GM18508 (cell line): ENCODE results near the gene HOXD13.

Experiments used
- ATAC-seq: cut with Tn5 transposase; IDR thresholded peaks from one replicate; pipeline ENCODE4 v1.9.1; 2021; ENCODE audit warnings: moderate number of reproducible peaks; ENCODE audit not compliant: insufficient read depth, unreplicated experiment

Gene HOXD13

DNA sequence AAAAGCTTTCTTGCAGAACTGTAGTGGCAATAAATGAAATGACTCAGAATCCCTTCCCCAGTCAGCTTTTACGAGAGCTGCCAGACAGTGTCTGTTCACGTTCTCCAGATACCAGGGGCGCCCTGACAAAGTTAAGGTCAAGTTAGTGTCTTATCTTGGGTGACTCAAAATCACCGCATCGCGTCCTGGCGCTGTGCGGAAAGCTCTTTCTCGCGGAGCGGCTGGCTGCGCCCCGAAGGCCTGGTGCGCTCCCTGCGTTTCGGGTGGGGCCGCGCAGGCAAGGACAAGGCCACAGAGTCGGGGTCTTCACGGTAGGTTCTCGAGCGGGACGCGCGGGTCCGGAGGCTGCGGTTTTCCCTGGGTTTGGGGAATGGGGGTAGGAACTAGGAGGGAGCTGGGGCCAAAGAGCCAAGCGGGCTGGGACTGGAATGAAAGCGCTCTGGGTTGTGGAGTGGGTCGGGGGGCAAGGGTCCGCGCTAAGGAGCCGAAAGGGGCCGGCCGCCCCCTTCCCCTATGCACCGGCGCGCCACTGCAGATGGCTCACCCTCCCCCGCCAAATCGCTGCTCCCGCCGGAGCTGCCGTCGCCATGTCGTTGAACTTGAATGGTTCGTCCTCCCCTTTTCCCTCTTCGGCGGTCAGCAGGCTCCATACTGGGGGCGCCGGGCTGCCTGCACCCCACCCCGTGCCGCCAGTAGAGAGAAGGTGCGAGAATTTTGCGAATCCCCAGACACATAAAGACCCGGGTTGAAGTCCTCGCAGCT is 12.0 kb downstream of the HOXD13 start:
- ATAC-seq, result no peak

DNA sequence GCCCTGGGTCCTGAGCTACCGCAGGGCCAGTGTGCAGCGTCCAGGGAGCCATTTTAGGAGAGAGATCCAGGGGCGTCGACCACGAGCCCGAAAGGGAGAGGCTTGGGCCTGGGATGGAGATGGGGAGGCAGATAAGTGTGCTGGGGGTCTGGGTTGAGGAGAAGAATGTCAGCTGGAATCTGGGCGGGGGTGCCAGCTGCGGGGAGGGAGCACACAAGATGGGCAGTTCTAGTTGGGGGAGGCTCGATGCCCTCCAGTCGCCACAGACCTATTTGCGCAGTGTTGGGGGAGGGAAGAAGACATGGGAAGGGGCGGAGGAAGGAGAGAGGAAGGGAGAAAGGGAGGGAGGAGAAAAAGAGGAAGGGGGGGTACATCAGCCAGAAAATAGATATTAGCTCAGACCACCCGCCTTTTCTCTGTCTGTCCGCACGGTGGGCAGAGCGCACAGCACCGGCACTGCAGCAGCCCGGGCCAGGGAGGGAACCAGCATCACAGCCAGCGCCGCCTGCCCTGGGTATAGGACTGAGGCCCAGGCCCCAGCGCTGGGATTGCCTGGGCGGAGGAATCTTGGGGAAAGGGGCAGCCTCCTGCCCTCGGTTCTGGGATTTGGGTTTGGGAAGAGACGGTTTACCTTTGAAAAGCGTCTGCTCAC is 12.7 kb downstream of the HOXD13 start:
- ATAC-seq, result no peak

DNA sequence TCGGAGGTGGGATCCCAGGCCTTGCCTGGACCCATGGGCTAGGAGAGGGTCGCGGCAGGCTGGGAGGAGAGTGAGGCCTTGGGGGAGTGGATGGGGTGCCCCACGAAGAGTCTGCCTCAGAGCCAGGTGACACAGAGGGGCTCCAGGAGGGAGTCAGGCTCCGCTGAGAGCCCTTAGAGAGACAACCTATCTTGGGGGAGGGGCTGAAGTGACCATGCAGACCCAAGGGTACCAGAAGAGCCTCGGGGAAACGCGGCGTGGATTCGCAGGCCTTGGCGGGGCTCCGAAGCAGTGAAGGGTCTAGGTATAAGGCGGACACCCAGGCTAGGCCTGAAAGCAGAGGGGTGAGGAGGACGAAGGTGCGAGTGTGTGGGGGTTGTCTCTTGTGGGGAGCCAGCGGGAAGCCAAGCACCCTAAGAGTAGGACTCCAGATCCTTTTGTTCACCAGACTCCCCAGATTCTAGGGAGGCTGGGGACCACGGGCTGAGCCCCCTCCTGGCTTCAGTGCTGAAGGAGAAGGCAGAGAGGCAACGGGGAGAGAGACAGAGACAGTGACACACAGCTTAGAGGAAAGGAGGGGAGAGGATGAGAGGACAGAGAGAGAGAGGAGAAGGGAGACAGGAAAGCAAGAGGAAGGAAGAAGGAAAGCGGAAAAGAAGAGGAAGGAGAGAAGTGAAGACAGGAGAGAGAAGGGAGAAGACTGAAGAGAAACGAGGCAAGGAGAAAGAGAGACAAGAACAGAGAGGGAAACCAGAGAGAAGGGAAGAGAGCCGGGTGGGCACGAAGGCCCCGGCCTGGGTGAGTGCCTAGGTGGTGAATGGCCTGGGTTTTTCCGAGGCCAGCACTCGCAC is 13.4 kb downstream of the HOXD13 start:
- ATAC-seq, result no peak

DNA sequence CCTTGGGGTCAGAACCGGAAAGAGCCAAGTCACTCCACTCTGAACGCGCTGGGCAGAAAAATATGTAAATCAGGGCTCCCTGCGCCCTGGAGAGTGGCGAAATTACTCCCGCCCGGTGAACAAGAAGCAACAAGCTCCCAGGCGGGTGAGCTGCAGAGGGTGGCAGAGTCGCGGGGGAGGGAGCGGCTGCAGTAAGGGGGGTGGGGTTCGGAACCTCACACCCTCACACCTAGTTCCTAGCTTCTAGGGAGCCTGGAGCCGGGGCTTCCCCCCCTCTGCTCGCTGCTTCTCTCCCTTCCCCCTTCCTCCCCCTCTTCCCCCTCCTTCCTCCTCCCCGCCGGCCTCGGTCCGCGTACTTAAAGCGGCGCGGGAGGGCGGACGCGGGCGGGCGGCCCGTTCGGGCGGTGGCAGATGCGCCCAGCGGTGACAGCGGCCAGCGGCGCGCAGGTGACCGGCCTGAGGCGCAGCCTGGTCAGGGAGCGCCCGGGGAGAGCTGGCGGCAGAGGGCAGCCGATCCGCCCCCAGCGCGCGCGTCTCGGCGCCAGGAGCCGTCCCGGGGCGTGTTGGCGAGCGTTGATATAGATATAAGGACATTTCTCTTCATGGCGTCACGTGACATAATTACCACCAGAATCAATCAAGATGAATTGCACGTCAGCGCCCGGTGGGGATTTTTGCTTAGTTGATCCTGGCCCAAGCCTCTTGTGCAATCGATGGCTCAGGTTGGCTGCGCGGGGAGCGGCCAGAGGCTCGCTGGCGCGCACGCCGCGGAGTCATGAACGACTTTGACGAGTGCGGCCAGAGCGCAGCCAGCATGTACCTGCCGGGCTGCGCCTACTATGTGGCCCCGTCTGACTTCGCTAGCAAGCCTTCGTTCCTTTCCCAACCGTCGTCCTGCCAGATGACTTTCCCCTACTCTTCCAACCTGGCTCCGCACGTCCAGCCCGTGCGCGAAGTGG is 14.3 kb downstream of the HOXD13 start, which contains the start of gene HOXD11:
TSS of gene HOXD11 (plus strand) at position 700 of the 959 bp plus-strand sequence. CDS start at position 776, 76 bp downstream.
- no peak for ATAC-seq

DNA sequence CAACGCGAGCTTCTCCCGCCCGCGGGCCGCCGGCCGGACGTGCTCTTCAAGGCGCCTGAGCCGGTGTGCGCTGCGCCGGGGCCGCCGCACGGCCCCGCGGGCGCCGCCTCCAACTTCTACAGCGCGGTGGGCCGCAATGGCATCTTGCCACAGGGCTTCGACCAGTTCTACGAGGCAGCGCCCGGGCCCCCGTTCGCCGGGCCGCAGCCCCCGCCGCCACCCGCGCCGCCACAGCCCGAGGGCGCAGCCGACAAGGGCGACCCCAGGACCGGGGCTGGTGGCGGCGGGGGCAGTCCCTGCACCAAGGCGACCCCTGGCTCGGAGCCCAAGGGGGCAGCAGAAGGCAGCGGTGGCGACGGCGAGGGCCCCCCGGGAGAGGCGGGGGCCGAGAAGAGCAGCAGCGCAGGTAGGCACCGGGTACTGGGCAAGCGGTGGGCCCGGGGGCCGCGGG is 15.2 kb downstream of the HOXD13 start:
- ATAC-seq, result no peak

DNA sequence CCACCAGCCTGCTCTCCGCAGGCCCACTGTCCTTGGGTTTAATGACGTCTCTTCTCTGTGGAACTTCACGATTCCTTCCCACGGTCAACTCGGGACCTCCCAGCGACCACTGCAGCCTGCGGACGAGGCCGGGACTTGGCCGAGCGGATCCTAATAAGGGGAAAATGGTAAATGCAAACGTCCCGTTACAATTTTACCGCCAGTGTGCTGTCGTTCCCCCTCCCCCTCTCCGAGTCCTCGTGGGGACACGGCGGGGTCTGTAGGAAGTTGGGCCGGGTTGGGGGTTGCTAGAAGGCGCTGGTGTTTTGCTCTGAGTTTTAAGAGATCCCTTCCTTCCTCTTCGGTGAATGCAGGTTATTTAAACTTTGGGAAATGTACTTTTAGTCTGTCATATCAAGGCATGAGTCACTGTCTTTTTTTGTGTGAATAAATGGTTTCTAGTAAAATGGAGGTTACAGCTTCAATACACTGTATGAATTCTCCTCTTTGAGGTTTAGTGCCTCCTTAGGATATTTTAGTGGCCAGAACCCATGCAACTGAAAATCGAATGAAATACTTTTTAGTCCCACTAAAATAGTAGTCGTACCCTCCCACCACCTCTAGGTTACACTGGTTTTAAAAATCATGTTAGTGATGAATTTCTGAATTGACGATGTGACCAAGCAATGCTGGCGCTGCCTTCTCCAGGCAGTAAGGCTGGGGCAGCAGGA is 16.8 kb downstream of the HOXD13 start:
- no peak for ATAC-seq

DNA sequence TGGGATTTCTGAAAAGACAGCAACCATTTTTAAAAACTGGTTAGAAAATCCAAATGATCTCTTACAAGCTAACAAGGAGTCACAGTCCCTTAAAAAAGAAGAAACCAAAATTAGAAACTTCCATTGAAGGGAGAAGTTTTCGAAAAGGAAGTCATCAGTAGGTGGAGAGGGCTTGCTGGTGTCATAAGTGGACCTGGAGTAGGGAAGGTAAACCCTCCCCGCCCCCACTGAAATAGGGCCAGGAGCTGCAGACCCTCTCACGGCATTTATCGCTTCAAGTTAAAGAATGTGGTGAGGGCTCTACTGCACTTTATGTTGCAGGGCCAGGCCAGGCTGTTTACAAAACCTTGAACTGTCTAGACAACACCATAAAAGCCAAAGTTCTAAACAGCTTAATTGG is 17.4 kb downstream of the HOXD13 start:
- no peak for ATAC-seq

DNA sequence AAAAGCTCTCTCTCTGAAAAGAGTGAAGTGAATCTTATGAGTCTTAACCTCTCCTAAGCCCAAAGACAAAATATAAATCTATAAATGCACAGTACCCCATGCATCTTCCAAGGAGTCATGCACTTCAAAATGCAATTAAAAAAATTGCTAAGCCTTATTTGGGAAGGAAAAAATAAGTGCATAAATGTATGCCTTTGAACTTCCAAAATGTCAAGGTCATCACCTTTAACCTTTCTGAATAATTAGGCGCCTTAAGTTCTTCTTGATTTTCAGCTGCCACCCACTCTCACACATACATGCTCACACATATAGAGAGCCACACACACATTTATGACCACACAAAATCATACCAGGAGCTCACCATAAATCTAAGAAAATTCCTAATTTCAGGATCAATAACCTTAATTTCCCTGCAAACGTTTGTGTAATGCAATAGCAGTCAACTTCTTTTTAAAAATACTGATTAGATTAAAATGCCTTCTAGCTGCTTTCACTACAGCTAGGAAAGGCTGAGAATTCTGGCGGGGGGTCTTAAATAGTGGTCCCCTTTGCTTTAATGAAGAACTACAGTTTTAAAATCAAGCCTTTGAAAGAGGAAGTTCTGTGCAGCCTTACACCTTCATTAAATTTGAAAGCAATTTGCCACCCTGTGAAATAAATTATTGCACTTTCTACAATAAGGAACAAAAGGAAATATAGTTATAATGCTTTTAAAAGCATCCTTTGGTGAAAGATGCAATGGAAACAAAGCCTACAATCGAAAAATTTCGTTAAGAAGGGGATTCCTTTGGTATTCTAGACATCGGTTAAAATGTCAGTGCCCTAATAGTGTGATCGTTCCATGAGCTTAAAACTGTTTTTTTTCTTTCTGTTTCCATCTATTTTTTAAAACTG is 18.1 kb downstream of the HOXD13 start:
- ATAC-seq, result no peak

DNA sequence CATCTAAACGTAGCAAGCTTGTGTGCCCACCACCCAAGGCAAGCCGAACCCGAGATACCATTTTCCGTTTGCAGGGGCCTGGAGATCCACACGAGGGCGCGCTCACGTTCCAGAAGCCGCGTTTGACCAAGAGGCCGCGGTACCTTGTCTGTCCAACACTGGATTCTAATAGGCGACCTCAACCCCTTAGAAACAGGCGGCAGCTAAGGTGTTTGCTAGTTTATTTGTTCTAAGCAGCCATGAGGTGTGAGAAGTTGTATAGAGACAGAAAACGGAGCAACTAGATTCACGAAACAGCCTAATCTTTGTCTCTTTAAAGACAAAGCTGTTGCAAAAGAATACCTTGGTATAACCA is 18.8 kb downstream of the HOXD13 start:
- ATAC-seq, result no peak

DNA sequence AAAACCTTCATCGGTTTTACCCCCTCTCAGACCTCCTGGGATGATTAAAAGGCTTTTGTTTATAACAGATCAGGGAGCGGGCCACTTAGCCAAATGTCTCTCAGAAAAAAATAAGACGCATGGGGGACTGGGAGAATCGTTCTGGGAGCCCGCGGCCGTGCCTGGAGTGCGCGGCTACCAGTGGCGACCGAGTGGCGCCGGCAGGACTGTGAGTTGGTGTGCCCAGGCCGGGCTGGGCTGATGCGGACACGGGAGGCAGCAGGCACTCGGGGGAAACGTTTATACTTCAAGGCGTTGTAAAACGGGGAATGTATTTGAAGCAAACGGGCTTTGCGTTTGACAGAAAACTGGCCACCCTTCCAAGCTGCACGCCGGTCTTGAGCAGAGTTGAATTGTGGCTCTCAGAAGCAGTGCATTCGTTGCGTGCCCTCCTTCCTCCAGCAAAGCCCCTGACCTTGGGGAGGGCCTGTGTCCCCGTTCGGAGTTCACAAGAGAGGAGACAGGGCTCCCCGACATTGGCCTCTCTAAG is 19.4 kb downstream of the HOXD13 start:
- ATAC-seq, result no peak

DNA sequence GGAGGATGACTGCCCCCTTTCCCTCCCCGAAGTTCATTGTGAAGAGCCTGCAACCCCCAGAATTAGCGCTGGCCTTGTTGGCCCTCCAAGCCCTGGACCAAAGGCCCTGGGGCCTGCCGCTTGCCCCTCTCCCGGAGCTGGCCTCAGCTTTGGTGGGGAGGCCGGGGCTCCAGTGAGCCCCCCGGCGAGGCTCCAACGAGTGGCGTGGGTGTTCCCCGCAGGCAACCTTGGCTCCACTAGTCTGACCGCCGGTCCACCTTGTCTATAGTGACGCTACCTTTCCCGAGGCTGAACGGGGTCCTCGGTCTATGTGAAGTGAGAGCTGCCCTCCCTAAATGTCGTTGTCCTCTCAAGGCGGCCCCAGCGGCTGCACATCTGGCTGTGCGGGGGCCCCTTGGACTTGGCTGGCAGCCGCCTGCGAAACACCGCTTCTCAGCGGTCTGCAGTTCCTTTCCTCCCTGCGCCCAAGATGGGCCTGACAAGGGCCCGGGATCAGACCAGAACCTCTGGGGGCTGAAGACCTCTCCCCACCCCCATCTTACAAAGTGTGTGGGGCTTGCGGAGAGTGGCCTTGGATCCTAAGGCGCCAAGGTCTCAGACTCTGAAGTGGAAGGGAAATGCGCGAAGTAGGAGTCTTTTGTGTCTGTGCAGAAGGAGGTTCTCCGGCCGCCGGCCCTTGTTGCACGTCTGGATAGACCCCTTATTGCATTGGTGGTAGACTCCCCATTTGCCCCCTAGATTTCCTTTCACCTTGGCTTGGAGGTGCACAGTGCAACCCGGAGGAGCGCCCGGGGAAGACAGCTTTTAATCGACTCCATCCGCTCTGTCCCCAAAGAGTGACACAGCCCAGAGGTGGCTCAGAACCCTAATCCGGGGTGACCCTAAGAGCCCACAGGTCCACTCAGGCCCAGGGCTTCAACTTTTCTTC is 20.1 kb downstream of the HOXD13 start:
- ATAC-seq, result no peak

DNA sequence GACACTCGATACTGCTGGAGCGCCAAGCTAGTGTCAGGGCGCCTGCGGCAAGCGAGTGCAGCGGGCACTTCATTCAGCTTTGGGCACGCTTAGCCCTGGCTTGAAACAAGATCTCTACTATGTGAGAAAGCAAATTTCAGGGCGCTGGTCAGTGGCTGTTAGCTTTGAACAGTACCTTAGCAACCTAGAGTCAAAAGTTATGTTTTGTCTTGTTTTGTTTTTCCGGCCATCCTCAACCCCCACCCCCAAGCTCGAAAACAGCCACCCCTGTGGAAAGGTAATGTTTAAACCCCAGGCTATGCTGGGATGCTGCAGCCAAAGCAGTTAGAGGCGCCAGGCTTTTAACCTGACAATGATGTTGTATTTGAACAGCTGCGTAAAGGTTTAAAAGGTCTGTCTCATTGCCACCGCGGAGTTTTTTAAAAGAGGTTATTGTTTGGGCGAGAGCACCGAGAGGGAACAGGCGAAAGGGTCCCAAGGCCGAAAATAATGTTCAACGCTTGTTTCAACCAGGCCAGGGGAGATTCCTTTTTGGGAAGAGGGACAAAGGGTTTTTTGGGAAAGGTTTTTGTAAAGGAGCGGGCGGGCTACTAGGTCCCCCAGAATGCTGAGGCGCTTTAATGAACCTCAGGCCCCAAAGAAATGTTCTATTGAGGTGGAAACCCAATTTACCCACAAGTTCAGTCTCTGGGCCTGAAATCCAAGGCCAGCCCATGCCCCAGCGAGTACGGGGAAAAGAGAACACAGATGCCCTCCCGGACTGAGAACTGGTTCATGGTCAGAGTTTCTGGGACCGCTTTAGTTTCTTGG is 21.8 kb downstream of the HOXD13 start:
- ATAC-seq, result no peak

DNA sequence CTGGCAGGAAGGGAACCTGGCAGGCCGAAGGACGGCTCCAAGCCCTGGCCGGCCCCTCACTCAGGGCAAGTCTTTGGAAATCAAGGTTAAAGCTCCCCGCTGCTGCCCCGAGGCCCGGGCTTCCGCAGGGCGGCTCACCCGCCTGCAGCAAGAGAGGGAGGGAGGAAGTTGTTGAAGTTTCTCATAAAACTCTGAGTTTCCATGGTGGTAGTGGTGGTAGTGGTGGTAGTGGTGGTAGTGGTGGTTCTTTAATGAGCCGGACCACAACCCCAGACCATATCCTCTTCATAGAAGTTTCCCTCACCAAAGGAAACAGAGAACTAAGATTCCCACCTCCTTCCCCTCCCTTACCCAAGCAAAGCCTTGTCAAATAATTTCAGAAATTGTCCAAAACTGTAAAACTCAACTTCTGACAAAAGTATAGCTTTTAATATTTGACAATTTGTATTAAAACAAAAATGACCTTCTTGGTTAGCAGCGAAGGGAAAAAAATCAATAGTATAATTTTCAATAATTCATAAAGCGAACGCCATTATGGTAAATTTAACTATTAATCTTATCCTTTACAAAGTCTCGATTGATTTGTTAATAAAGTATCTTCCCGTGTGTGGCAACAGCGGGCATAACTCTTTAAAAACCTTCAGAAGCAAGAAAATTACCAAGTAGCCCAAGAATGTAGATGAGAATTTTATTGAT is 22.6 kb downstream of the HOXD13 start:
- ATAC-seq, result no peak

DNA sequence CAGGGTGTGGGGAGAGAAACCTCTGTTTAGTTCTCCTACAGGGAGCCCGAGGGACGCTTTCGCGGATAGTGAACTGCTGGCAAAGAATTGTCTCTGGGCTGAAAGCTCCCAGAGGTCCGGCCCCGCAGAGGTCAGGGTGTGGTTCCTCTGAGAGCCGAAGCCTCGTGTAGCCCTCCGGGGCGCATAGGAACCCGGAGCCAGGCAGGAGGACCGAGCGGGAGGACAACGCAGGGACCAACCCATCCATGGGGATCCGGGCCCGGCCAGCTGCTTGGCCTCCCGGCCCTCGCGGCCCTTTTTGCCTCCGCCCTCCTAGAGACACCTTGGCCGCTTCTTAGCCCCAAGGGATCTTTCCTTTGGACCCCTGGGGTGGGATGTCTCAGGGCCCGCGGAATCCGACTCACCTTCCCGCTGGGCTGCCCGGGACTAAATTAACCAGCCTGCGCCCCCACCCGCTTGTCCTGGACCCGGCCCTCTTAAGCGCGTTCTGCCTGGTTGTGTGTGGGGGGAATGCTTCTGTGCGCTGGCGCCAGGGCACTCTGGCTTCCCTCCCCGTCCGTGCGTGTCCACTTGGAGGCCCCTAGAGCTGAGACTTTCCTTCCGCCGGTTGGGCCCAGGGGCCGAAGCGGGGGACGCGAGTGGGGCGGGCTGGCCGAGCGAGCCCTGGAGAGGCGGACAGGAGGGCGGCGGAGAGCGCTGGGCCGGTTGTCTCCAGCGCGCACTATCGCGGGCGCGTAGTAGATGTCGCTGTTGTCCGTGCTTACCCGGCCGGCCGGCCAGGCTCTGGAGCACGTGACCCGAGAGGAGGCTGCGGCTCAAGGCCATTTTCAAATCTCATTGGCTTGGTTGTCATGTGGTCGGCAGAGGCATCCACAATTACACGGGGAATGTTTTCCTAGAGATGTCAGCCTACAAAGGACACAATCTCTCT is 23.6 kb downstream of the HOXD13 start, which contains the start of gene HOXD10:
TSS of gene HOXD10 (plus strand) at position 896 of the 931 bp plus-strand sequence. CDS start 56 bp downstream, outside the sequence.
- no peak for ATAC-seq
